GM21576 (cell line): Measurements from ENCODE around the gene AKNA.

Experiments used
- ATAC-seq: cut with Tn5 transposase; IDR thresholded peaks from one replicate; pipeline ENCODE4 v1.9.1; 2021; ENCODE audit warnings: mild to moderate bottlenecking, moderate library complexity; ENCODE audit not compliant: unreplicated experiment

The AKNA gene, protein sequence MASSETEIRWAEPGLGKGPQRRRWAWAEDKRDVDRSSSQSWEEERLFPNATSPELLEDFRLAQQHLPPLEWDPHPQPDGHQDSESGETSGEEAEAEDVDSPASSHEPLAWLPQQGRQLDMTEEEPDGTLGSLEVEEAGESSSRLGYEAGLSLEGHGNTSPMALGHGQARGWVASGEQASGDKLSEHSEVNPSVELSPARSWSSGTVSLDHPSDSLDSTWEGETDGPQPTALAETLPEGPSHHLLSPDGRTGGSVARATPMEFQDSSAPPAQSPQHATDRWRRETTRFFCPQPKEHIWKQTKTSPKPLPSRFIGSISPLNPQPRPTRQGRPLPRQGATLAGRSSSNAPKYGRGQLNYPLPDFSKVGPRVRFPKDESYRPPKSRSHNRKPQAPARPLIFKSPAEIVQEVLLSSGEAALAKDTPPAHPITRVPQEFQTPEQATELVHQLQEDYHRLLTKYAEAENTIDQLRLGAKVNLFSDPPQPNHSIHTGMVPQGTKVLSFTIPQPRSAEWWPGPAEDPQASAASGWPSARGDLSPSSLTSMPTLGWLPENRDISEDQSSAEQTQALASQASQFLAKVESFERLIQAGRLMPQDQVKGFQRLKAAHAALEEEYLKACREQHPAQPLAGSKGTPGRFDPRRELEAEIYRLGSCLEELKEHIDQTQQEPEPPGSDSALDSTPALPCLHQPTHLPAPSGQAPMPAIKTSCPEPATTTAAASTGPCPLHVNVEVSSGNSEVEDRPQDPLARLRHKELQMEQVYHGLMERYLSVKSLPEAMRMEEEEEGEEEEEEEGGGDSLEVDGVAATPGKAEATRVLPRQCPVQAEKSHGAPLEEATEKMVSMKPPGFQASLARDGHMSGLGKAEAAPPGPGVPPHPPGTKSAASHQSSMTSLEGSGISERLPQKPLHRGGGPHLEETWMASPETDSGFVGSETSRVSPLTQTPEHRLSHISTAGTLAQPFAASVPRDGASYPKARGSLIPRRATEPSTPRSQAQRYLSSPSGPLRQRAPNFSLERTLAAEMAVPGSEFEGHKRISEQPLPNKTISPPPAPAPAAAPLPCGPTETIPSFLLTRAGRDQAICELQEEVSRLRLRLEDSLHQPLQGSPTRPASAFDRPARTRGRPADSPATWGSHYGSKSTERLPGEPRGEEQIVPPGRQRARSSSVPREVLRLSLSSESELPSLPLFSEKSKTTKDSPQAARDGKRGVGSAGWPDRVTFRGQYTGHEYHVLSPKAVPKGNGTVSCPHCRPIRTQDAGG (N-terminal part only)

DNA sequence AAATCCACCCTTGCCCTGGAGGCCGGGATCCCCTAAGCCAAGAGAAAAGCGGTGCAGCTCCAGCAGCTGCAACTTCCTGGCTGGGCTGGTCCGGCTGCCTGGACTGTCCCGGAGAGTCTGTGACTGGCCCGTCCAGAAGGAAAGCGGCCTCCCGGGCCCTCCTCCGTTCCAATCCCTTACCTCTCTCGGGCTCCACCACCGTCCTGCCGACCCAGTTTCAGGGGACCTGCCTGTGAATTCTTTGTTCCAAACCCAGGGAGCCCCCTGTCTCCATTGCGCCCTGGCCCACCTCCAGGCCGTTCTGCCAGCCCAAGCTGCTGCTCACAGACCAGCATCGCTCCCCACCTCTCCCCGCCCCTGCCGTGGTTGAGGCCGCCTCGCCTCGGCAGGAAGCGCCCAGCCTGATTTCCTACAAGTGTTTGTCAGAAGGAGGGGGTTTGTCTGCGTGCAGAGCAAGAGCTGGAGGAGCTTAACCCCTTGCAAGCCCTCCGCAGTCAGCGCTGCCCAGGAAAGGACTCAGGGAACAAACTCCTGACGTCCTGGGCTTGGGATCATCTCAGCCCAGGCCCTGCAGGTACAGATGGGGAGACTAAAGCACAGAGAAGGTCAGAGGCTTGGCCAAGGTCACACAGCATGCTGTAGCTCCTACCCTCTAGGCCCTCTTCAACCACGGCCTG is at the start of gene AKNA:
AKNA (minus strand) TSS at position 303 of the 677 bp plus-strand sequence. CDS start 6,649 bp downstream, outside the sequence.
- no peak for ATAC-seq

DNA sequence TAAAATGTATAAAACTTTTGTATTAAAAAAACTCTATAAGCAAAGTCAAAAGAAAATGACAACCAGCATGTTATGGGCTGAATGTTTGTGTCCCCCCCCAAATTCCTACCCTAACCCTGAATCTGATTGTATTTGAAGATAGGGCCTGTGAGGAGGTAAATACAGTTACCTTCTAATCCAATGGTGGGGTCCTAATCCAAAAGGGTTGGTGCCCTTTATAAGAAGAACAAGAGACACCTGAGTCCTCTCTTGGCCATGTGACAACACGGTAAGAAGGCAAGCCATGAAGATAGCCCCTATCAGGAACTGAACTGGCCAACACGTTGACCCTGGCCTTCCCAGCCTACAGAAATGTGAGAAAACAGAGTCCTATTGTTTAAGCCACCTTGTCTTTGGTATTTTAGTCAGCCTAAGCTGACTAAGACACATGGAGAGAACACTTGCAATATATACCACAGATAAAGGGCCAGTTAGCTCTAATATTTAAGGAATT is 49.7 kb upstream of the AKNA start:
- no peak for ATAC-seq

DNA sequence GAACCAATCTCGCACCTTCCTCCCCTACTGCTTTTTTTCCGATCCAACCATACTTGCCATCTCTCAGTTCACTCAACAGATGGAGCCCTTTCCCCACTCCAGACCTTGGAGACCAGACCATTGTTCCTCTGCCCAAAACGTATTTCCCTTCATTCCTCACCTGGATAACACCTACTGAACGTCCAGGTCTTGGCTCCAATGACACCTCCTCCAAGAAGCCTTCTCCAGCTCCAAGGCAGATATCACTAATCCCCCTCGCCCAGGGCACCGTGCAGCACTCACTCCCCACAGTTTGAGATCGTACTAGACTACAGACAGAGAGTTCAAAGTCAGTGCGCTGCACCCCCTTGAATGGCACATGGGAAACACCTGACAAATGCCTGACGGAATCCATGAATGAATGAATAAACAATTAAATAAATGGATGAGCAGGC is 47.1 kb upstream of the AKNA start:
- no peak for ATAC-seq

DNA sequence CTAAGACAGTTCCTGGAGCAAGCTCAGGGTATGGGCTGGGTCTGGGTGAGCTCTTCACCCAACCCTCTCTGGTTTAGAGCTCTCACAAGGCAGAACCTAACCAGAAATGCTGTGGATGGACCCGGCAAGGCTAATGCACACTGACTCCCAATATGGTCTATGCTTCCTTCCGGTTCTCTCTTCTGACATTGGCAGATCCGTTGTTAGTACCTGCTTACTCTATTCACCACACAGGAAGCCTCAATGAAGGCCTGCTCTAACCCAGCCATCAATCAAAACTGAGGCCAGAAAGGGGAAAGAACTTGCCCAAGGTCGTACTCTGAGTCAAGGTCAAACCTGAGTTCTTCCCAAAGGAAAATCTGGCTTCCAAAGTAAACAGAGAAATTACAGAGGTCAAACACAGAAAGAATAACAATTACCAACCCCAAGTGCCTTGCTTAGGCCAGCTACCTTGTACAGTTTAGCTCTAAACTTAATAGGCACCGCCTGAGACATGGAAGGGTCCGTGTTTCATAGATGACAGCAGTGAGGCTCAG is 46.0 kb upstream of the AKNA start:
- no peak for ATAC-seq

DNA sequence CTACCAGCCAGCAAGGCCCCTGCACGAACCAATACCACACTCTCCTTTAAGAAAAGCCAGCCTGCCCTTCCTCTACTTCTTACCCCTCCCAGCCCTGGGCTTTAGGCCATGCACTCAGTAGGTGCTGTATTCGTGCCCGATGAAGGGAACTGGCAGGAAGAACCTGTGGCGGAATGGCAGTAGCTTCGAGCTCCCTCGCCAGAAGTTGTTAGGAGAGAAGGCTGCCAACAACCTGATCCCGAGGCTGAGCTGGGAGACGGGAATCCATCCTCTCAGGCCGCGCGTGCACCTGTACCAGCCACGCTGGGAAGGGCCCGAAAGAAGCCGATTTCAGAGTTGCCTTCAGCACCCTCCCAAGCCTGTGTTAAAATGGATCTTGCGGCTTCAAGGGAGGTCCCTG is 45.3 kb upstream of the AKNA start:
- no peak for ATAC-seq

DNA sequence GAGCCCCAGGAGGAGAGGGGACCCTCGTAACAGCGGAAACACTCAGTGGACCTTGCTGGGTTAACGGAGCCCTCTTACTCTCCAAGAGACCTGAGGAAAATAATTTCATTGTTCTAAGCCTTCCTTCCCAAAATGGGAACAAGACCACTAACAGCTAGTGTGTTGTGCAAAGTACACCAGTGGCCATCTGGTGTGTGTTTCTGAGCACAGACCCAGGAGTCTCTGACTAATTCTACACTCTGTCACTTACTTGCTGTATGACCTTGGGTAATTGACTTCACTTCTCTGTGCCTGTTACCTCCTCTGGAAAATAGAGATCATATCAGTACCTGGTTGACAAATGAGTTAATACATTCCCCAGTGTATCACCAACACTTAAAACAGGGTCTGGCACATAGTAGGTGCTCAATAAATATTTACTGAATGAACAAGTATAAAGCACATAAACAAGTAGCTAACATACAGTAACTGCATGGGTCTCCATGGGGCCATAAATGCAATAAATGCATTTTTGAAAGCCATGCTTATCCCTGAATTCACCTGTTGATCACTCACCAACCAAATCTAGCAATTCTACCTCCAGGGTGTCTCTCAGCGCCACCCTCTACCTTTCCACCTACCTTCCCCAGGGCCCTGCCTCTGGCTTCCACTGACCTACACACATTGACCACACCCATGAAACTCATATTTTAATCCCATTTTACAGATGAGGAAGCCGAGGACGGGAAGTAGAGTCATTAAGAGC is 44.7 kb upstream of the AKNA start:
- no peak for ATAC-seq

DNA sequence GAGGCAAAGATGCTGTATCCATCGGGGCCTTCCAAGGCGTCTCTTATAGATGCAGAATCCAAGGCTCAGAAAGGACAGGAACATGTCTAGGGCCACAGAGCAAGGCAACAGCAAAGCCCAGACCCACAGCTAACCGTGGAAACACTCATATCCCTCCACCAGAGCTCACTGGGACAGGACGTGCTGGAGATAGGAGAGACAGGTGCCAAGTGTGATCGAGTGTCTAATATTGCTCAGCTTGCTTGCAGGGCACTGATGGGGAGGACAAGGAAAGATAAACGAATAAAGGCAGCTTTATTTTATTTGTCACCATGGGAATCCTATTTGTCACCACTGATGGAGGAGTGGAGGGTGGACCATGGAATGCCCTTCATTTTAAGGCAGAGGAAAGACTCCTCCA is 44.0 kb upstream of the AKNA start:
- no peak for ATAC-seq

DNA sequence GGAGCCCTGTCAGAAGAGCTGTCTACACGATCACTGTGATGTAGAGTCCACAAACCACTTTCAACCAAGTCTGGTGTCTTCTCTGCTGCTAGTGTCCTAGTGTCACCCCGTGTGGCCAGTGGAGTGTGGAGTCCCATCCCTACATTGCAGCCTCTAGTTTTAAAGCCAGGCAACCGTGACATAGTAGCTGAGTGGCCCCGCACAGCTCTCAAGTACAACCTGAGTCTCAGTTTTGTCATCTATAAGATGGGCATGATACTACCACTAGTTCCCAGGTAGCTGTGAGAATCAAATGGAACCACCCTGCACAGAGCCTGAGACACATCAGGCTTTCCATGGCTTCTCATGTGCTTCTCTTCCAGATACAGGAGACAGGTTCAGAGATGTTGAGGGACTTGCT is 43.2 kb upstream of the AKNA start:
- ATAC-seq = no peak

DNA sequence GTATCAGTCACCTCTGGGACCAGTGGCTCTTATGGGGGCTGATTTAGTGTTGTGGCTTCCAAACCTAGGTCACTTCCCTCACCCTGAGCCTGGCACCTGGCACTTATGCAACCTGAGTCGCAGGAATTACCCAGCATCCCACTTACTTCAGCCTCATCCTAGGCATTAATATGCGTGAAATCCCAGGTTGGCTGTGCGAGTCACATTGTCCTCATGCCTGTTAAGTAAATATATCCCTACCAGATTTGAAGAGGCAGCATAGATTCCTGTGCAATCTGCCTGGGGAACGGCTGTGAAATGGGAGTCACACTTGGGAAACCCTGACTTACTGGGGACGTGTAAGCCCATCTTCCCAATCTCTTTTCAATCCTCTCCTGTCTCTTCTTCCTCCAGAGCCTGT is 42.7 kb upstream of the AKNA start:
- ATAC-seq = no peak

DNA sequence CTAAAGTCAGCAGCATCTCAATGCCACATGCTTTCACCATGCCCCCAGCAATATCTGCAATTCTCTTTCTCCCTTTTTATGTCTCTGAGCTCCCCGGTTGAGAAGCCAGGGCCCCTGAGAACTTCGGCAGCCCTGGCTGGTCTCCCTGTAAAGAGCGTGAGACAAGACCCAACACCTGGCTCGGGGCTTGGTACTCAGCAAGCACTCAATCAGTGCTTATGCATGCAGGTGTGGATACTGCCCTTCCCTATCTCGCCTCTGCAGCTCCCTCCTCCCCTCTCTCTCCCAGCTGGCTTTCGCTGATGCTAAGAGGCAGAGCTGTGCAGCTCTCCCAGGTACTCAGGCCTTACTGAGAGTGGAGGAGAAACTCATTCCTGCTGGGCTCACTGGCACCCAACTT is 41.7 kb upstream of the AKNA start:
- no peak for ATAC-seq

DNA sequence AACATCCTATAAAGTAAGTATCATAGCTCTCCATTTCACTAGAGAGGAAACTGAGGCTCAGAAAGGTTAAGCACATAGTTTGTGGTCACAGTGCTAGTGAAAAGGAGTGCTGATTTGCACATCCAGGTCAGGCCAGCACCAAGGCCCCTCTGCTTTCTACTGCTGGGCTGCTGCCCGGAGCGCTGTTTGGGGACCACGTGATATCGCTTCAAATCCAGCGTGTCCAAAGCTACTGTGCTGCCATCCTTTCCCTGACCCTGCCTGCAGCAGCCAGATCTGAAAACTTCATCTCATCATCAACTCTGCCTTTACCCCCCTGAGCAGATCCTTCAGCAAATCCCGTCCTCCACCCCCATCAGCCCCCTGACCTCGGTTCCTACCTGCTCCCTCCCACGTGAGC is 40.7 kb upstream of the AKNA start:
- no peak for ATAC-seq

DNA sequence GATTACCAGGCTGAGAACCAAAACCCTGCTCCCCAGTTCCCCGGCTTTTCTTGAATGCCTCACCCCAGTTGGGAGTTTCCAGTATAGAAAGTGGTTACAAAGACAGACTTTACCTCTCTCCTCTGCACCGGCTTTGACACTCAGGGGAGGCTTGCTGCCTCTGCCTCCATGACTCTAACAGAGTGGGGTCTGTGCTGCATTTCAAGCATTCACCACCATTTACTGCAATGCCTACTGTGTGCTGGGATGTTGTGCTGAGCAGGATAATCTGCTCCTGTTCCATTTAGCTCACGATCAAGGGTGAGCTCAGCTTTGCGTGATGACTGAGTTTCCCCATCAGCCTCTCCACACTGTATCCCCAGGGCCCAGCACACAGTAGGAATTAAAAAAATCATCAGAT is 39.9 kb upstream of the AKNA start:
- ATAC-seq = no peak

DNA sequence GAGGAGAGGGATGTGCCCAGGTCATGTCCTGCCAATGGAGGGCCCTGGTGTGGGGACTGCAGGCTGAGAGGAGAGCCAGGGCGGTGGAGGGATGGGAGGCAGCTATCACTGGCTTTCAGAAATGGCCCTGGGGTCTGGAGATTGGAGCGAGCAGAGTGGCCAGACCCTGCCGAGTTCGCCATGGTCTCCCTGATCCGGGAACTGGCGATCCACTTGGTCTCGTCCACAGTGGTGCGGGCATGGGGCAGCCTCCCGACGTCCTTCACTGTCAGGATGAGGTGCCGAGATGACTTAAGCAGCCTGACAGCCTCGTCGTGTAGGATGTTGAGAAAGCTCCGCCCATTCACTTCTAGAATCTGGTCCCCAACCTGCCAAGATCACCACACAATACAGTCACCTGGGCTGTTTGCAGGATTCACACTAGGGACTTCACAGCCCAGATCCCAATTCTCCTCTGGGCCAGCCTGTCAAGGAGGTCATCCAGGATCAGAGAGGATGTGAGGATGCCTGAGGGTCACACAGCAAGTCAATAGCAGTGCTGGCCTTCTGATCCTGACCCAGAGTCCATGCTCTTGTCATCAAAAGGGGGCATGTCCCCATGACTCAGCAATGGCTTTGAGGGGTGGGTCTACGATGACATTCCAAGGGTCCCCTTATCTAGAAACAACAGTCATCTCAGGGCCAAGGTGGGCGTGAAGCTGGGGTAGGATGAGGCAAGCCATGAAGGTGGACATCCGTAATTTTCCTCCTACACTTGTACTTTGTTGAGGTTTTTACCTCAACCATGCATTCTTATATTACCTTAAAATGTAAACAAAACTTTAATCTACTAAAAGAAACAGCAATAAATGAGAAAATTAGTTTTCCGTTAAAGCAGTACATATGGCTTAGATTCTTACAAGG is 38.5 kb upstream of the AKNA start:
- no peak for ATAC-seq

DNA sequence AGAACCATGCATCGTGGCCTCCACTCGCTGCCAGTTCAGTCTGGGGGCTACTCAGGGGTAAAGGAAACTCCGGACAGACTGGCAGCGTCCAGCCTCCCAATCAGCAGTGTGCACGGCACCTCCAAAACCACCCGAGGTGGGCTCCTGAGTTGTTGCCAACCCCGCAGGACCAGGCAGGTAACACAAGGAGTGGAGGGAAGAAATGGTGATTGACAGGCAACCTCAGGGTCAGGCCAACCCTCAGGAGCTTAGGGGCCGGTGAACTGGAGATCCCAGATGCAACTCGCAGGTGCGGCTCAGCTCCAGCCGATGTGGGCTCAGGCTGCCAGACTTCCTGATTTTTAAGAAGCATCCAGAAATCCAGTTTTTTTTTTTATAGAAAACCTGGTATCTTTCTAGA is 37.3 kb upstream of the AKNA start:
- no peak for ATAC-seq

DNA sequence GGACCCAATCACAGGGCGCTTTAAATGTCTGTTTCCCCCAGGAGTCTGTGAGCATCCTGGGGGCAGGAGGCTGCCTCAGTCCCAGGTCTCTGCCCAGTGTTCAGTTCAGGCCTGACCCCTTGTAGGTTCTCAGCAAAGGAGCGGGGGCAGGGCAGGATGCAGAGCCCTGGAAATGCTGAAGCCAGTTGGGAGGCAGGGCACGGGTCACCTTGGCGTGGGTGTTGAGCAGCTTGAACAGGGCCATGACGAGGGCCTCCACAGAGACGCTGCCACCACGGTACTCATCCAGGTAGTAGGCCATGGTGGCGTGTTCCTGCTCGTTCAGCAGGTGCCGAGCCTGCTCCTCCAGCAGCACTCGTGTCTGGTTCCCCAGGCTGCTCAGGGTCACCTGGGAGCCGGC is 36.3 kb upstream of the AKNA start:
- no peak for ATAC-seq

DNA sequence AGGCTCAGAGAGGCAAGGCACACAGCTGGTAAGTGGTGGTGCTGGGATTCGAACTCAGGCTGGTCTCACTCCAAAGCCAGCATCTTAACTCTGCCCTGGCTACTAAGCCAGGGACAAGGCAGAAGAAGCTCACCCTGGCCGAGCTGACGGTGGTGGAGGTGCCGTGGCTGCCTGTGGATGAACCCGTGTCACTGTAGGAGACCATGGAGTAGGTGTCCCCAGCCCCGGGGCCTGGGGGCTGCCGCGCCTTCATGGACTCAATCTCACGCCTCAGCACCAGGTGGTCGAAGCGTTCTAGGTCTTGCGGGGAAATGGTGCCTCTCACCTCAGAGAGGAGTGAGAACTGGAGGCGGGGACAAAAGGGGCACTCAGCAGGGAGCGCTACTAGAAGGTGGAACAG is 35.4 kb upstream of the AKNA start:
- no peak for ATAC-seq

DNA sequence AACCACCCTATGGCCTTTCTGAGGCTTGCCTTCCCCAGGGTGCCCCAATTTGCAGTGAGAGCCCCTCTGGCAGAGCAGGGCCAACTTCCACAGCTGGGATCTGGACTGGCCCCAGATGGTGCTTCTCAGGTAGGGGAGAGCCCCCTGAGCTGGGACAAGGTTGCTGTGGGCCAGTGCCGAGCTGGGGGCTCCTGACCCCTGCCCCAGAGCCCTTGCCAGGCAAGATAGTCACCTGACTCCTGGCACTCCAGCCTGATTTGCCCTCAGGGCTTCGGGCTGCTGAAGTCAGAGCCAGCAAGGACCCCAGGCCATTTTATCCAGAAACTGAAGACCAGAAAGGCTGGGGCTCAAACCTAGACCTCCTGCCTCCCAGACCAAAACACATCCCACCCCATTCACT is 33.4 kb upstream of the AKNA start:
- no peak for ATAC-seq

DNA sequence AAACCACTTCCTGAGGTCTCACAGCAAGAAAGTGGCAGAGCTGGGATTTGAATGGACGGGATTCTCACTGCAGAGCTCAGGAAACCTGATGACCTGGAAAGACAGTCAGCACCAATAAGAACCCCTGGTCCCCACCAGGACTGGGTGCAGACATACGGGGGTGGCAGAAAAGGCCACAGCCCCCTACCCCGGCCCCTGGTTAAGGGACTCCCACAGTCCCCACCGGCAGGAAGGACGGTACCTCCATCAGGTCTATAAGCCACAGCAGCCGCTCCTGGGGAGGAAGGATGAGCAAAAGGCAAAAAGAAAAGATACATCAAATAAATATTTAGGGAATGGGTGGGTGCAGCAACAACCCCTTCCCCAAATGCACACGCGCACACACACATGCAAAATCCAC is 32.0 kb upstream of the AKNA start:
- ATAC-seq = no peak

DNA sequence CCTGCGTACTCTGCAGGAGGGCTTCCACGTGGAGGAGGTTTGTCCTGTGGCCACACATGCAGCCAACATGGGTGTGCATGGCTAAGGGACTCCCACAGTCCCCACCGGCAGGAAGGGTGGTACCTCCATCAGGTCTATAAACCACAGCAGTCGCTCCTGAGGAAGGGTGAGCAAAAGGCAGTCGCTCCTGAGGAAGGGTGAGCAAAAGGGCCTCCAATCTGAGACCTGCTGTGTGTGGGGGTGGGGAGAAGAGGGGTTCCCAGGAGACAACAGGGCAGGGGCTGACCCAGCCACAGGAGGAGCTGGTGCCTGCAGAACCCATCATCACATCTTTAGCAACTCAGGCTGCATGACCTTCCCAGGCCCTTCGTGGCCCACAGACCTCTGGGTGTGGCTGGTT is 30.3 kb upstream of the AKNA start:
- ATAC-seq = no peak
